ENCODE measurements around the gene HADHA.

DNA sequence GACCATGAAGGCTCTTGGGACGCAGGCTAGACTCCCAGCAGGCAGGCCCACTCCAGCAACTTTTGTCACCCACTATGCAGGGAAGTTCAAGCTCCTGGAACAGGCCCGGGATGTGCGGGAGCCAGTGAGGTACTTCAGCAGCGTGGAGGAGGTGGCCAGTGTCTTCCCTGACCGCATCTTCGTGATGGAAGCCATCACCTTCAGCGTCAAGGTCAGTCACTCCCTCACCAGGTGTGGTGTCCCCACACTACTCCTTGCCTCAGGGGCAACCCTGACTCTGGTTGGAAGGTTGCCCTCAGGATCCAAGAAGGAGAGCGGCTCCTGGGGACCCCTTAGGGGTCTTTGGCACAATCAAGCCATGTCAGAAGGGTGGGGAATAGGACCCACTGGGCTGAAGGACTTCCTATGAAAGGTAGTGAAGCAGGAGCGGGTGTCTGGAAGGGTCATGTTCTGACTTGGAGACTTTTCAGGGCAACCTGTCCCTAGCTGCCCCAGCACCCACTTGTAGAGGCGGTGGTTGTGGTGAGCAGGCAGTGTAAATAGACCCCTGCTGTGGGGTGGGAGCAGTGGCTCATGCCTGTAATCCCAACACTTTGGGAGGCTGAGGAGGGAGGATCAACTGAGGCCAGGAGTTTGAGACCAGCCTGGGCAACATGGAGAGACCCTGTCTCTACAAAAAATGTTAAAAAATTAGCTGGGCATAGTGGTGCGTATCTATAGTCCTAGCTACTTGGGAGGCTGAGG is 61.4 kb downstream of the HADHA start:
- TF ChIP-seq, protein P1, sequence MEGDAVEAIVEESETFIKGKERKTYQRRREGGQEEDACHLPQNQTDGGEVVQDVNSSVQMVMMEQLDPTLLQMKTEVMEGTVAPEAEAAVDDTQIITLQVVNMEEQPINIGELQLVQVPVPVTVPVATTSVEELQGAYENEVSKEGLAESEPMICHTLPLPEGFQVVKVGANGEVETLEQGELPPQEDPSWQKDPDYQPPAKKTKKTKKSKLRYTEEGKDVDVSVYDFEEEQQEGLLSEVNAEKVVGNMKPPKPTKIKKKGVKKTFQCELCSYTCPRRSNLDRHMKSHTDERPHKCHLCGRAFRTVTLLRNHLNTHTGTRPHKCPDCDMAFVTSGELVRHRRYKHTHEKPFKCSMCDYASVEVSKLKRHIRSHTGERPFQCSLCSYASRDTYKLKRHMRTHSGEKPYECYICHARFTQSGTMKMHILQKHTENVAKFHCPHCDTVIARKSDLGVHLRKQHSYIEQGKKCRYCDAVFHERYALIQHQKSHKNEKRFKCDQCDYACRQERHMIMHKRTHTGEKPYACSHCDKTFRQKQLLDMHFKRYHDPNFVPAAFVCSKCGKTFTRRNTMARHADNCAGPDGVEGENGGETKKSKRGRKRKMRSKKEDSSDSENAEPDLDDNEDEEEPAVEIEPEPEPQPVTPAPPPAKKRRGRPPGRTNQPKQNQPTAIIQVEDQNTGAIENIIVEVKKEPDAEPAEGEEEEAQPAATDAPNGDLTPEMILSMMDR (IDR thresholded peaks at IDR 0.05; ENCODE audit: poor library complexity, severe bottlenecking) = no peak
- no peak for TF ChIP-seq POLR2AphosphoS5 (IDR thresholded peaks at IDR 0.05)
- no peak for TF ChIP-seq EP300 (conservative IDR thresholded peaks at IDR 0.05; ENCODE audit: poor library complexity, severe bottlenecking)

Data from neural cell (in vitro differentiated cells).